OCI-LY7 (cell line): ENCODE results near the gene PPM1F.

Source experiments
- EZH2phosphoT487 ChIP-seq: fragments of 200-600 bp; sonication (generic); IDR thresholded peaks from 2 replicates; pipeline ENCODE4 v1.6.1; 2018; ENCODE audit warnings: low read depth, borderline replicate concordance, mild to moderate bottlenecking, mixed run types, antibody characterized with exemption, low read length, moderate library complexity, mixed read lengths
- TF ChIP-seq, protein P1 (sequence below): fragments of 200-600 bp; sonication (generic); conservative IDR thresholded peaks from 2 replicates; pipeline ENCODE4 v1.5.1; 2014; ENCODE audit warnings: mild to moderate bottlenecking, antibody characterized with exemption, low read length, moderate library complexity, mixed read lengths

DNA sequence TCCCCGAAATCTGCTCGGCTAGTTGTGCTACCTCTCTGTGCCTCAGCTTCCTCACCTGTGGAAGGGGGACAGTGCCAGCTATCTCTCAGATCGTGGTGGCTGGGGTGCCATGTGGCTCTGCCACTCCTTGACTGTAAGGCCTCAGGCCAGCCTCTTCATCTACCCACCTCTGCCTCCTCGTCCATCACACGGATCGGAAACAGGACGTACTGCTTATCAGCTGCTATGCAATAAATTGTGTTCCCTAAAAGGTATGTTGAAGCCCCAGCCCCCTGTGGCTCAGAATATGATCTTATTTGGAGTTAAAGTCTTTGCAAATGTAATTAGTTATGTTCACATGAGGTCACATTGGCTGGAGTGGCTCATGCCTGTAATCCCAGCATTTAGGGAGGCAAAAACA, 7.8 kb downstream of the PPM1F start:
- TF ChIP-seq, protein P1, sequence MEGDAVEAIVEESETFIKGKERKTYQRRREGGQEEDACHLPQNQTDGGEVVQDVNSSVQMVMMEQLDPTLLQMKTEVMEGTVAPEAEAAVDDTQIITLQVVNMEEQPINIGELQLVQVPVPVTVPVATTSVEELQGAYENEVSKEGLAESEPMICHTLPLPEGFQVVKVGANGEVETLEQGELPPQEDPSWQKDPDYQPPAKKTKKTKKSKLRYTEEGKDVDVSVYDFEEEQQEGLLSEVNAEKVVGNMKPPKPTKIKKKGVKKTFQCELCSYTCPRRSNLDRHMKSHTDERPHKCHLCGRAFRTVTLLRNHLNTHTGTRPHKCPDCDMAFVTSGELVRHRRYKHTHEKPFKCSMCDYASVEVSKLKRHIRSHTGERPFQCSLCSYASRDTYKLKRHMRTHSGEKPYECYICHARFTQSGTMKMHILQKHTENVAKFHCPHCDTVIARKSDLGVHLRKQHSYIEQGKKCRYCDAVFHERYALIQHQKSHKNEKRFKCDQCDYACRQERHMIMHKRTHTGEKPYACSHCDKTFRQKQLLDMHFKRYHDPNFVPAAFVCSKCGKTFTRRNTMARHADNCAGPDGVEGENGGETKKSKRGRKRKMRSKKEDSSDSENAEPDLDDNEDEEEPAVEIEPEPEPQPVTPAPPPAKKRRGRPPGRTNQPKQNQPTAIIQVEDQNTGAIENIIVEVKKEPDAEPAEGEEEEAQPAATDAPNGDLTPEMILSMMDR = no peak
- TF ChIP-seq EZH2phosphoT487 = no peak
